Measurements from ENCODE around the gene ASH1L.

GRCh38 chr1:155463865-155464650, 98.5 kb downstream of the ASH1L start:
- TF ChIP-seq CTCF (conservative IDR thresholded peaks at IDR 0.05) (no peak), EZH2 (IDR thresholded peaks at IDR 0.05; ENCODE audit: low read depth) (no peak)

Measured in PC-9 (cell line).